GM21529 (cell line): Measurements from ENCODE around the gene FNDC3B.

Experiments
- ATAC-seq: cut with Tn5 transposase; IDR thresholded peaks from one replicate; pipeline ENCODE4 v1.9.1; 2021; ENCODE audit not compliant: unreplicated experiment

The FNDC3B gene

GRCh38 chr3:172280406-172281051 lies 241.2 kb downstream of the FNDC3B start:
- no peak for ATAC-seq

- no peak for ATAC-seq
These were observed 242.5 kb downstream of the FNDC3B start for GRCh38 chr3:172281884-172282283.

- ATAC-seq: no peak
These were observed 243.5 kb downstream of the FNDC3B start for GRCh38 chr3:172282850-172283249.

- no peak for ATAC-seq
These were observed 244.5 kb downstream of the FNDC3B start for GRCh38 chr3:172283841-172284357.

- ATAC-seq: no peak
These were observed 246.5 kb downstream of the FNDC3B start for GRCh38 chr3:172285844-172286243.

- ATAC-seq: no peak
These were observed 247.3 kb downstream of the FNDC3B start for GRCh38 chr3:172286548-172287148.

GRCh38 chr3:172287937-172288477 lies 248.6 kb downstream of the FNDC3B start:
- ATAC-seq: no peak

GRCh38 chr3:172288651-172289050 lies 249.3 kb downstream of the FNDC3B start:
- no peak for ATAC-seq

- ATAC-seq: no peak
These were observed 250.2 kb downstream of the FNDC3B start for GRCh38 chr3:172289583-172289982.

- no peak for ATAC-seq
These were observed 251.1 kb downstream of the FNDC3B start for GRCh38 chr3:172290457-172290856.

- ATAC-seq: no peak
These were observed 252.3 kb downstream of the FNDC3B start for GRCh38 chr3:172291650-172292049.

GRCh38 chr3:172292422-172292821 lies 253.0 kb downstream of the FNDC3B start:
- ATAC-seq: no peak

GRCh38 chr3:172293093-172293492 lies 253.7 kb downstream of the FNDC3B start:
- no peak for ATAC-seq

- ATAC-seq: no peak
These were observed 254.9 kb downstream of the FNDC3B start for GRCh38 chr3:172294223-172294806.

- no peak for ATAC-seq
These were observed 257.0 kb downstream of the FNDC3B start for GRCh38 chr3:172296248-172296974.

- no peak for ATAC-seq
These were observed 257.6 kb downstream of the FNDC3B start for GRCh38 chr3:172296975-172297332.

- ATAC-seq: no peak
These were observed 258.9 kb downstream of the FNDC3B start for GRCh38 chr3:172298247-172298646.

GRCh38 chr3:172300187-172300586 lies 260.8 kb downstream of the FNDC3B start:
- no peak for ATAC-seq

GRCh38 chr3:172300862-172301261 lies 261.5 kb downstream of the FNDC3B start:
- no peak for ATAC-seq

GRCh38 chr3:172302203-172302602 lies 262.8 kb downstream of the FNDC3B start:
- ATAC-seq: no peak

GRCh38 chr3:172303181-172303580 lies 263.8 kb downstream of the FNDC3B start:
- ATAC-seq: no peak
